SU-DHL-6 (cell line): ENCODE data around the gene FBXO31.

Experiments used
- H2AFZ ChIP-seq: fragments of 200-600 bp; sonication (generic); 2 replicates; pipeline ENCODE4 v1.6.1; 2014; ENCODE audit warnings: low read depth, mild to moderate bottlenecking, moderate library complexity, mixed read lengths, antibody characterized with exemption, low read length; ENCODE audit not compliant: severe bottlenecking
- H3F3A ChIP-seq: fragments of 200-600 bp; shearing (Covaris generic); 2 replicates; pipeline ENCODE4 v1.6.0; 2016; ENCODE audit warnings: antibody characterized with exemption, mild to moderate bottlenecking; ENCODE audit not compliant: insufficient read depth
- H3K27ac ChIP-seq: fragments of 200-600 bp; sonication (generic); 2 replicates; pipeline ENCODE4 v1.5.1; 2016; ENCODE audit warnings: low read depth, mild to moderate bottlenecking, low read length, moderate library complexity, mixed read lengths
- H3K27me3 ChIP-seq: fragments of 200-600 bp; sonication (generic), shearing (Covaris generic); 2 replicates; pipeline ENCODE4 v1.6.0; 2014; ENCODE audit warnings: mild to moderate bottlenecking, low read length
- H3K36me3 ChIP-seq: fragments of 200-600 bp; sonication (generic); 2 replicates; pipeline ENCODE4 v1.6.1; 2014; ENCODE audit warnings: mild to moderate bottlenecking, low read length, mixed read lengths
- H3K4me2 ChIP-seq: fragments of 300-600, 200-600 bp; shearing (Covaris generic), sonication (generic); 2 replicates; pipeline ENCODE4 v1.6.0; 2014; ENCODE audit warnings: low read length, low read depth, mild to moderate bottlenecking; ENCODE audit not compliant: poor library complexity, severe bottlenecking
- H3K4me3 ChIP-seq: fragments of 200-600 bp; sonication (generic); 2 replicates; pipeline ENCODE4 v1.5.1; 2014; ENCODE audit warnings: antibody characterized with exemption, low read length, mild to moderate bottlenecking, mixed read lengths; ENCODE audit not compliant: insufficient read depth, poor library complexity, severe bottlenecking
- H3K79me2 ChIP-seq: fragments of 200-600 bp; sonication (generic); 2 replicates; pipeline ENCODE4 v1.6.1; 2014; ENCODE audit warnings: mild to moderate bottlenecking, low read length, moderate library complexity; ENCODE audit not compliant: insufficient read depth
- H3K9ac ChIP-seq: fragments of 200-600 bp; sonication (generic); 2 replicates; pipeline ENCODE4 v1.7.0; 2014; ENCODE audit warnings: mild to moderate bottlenecking, low read length
- H3K9me2 ChIP-seq: fragments of 200-600 bp; sonication (generic); replicated peaks from 2 replicates; pipeline ENCODE4 v1.6.1; 2014; ENCODE audit warnings: low read length; ENCODE audit not compliant: insufficient read depth
- H3K9me3 ChIP-seq: fragments of 200-600 bp; sonication (generic); 2 replicates; pipeline ENCODE4 v1.6.1; 2014; ENCODE audit warnings: low read length, mixed read lengths; ENCODE audit not compliant: insufficient read depth
- H4K20me1 ChIP-seq: fragments of 200-600 bp; sonication (generic); 2 replicates; pipeline ENCODE4 v1.6.1; 2014; ENCODE audit warnings: low read depth, mild to moderate bottlenecking, antibody characterized with exemption, low read length, moderate library complexity, mixed read lengths
- EZH2phosphoT487 ChIP-seq: fragments of 200-600 bp; sonication (generic), shearing (Covaris generic); conservative IDR thresholded peaks from 2 replicates; pipeline ENCODE4 v1.6.1; 2018; ENCODE audit warnings: mild to moderate bottlenecking, antibody characterized with exemption, low read length, moderate library complexity, mixed read lengths
- TF ChIP-seq, protein P1 (sequence below): fragments of 200-600 bp; sonication (generic); IDR thresholded peaks from one replicate; pipeline ENCODE4 v1.5.1; 2017; ENCODE audit warnings: antibody characterized with exemption, mild to moderate bottlenecking, low read length, moderate library complexity; ENCODE audit not compliant: insufficient read depth, poor library complexity, severe bottlenecking

The FBXO31 gene

GRCh38 chr16:87316923-87317749, 66.4 kb downstream of the FBXO31 start, which contains the start of gene C16orf95:
Gene C16orf95 (minus strand): TSS chr16:87317392. CDS start chr16:87317242, 150 bp downstream.
- H2AFZ ChIP-seq = peak within 1 kb of the TSS; percentile 86
- no peaks in the 10 kb centered on the region for H3K27me3 ChIP-seq
- H3K4me2 ChIP-seq = peak within 1 kb of the TSS; percentile 94
- H3F3A ChIP-seq = no peaks in the 10 kb centered on the region
- no peaks in the 10 kb centered on the region for H3K9me3 ChIP-seq
- H3K4me3 ChIP-seq = peak within 1 kb of the TSS; percentile 98
- no peaks in the 10 kb centered on the region for H3K9me2 ChIP-seq
- H4K20me1 ChIP-seq = no peaks in the 10 kb centered on the region
- H3K79me2 ChIP-seq = peaks cover 14% of the 10 kb centered on the region
- peak within 1 kb of the TSS; percentile 92 for H3K9ac ChIP-seq
- H3K36me3 ChIP-seq = no peaks in the 10 kb centered on the region
- TF ChIP-seq EZH2phosphoT487 = no peak
- TF ChIP-seq, protein P1, sequence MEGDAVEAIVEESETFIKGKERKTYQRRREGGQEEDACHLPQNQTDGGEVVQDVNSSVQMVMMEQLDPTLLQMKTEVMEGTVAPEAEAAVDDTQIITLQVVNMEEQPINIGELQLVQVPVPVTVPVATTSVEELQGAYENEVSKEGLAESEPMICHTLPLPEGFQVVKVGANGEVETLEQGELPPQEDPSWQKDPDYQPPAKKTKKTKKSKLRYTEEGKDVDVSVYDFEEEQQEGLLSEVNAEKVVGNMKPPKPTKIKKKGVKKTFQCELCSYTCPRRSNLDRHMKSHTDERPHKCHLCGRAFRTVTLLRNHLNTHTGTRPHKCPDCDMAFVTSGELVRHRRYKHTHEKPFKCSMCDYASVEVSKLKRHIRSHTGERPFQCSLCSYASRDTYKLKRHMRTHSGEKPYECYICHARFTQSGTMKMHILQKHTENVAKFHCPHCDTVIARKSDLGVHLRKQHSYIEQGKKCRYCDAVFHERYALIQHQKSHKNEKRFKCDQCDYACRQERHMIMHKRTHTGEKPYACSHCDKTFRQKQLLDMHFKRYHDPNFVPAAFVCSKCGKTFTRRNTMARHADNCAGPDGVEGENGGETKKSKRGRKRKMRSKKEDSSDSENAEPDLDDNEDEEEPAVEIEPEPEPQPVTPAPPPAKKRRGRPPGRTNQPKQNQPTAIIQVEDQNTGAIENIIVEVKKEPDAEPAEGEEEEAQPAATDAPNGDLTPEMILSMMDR = peak; percentile 37
- peak within 1 kb of the TSS; percentile 73 for H3K27ac ChIP-seq

DNA sequence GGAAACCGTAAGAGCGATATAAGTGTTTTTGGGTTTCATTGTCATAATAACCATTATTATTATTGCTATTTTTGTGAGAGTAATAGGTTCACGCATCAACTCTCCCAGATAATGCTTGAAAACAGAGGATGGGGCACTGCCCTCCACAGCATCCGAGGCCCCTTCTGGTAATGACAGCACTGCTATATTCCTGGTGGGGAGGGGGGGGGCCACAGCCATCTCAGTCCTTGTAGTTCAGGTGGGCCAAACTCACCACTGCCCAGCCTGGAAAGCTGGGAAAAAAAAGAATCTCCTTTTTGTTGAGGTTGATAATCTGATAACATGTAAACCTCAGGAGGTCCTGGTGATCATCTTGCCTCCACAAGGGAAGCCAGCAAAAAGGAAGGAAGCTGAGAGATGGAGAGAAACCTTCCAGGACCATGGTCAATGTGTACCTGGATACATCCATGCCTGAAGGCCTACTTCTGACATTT, 67.1 kb downstream of the FBXO31 start:
- Histone ChIP-seq H3K79me2 (peaks cover 14% of the 10 kb centered on the region), H3K4me2 (peak overlapping the region; percentile 94), H3K9me2 (no peaks in the 10 kb centered on the region), H3K27ac (peak overlapping the region; percentile 73; the same call in 1 of the 2 replicates), H3K9ac (peak overlapping the region; percentile 92), H3K36me3 (no peaks in the 10 kb centered on the region), H3K27me3 (no peaks in the 10 kb centered on the region), H4K20me1 (no peaks in the 10 kb centered on the region), H3K9me3 (no peaks in the 10 kb centered on the region), H3F3A (no peaks in the 10 kb centered on the region), H3K4me3 (peak overlapping the region; percentile 98), H2AFZ (no peak overlapping the region)
- TF ChIP-seq EZH2phosphoT487 = no peak
- TF ChIP-seq, protein P1 = no peak

DNA sequence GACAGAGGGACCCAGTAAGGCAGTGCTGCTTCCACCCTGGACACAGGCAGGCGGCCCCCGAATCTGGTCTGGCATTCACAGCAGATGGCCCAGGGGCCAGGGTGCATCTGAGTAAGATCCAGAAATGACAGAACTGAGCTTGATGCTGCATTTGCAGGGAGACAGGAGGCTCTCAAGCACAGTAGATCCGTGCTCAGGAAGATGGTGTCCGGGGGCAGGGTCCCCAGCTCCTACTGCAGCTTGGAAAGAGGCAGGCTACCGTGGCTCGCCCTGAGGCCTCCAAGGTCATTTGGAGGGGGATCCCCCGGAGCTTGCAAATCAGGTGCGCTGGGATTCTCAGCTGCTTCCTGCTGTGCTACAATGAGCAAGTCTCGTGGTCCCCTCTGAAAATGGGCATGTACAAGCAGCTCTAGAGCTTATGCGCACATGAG, 68.6 kb downstream of the FBXO31 start:
- TF ChIP-seq, protein P1 = no peak
- no peak for TF ChIP-seq EZH2phosphoT487
- H3K79me2 ChIP-seq = peaks cover 14% of the 10 kb centered on the region
- no peaks in the 10 kb centered on the region for H3K9me3 ChIP-seq
- H3K4me3 ChIP-seq = no peak overlapping the region
- H3K9ac ChIP-seq = no peak overlapping the region
- no peaks in the 10 kb centered on the region for H3K36me3 ChIP-seq
- no peaks in the 10 kb centered on the region for H3K9me2 ChIP-seq
- no peaks in the 10 kb centered on the region for H4K20me1 ChIP-seq
- no peak overlapping the region for H2AFZ ChIP-seq
- H3K27me3 ChIP-seq = no peaks in the 10 kb centered on the region
- no peaks in the 10 kb centered on the region for H3F3A ChIP-seq
- H3K27ac ChIP-seq = no peak overlapping the region
- H3K4me2 ChIP-seq = no peak overlapping the region
